Heart left ventricle (tissue), 16 donors: ENCODE measurements around the gene ERC1. TPM values are rescaled to one million over a fixed set of nuclear protein-coding genes. Genes with fewer than 3 reads are reported as not detected.

ENCODE experiments used
- ATAC-seq, 4 donors: fragments of 200-7000 bp; cut with Tn5 transposase; one replicate each; pipeline ENCODE4 v1.9.1; 2020 to 2022; ENCODE audit warnings: moderate library complexity in 4 of 4, mild to moderate bottlenecking in 3 of 4, moderate number of reproducible peaks in 1 of 4
- DNase-seq, 5 donors: peaks; one replicate each; pipeline ENCODE4 v3.0.0-alpha.2; 2020
- H3K27ac ChIP-seq, 12 donors: fragments of 200-600 bp; sonication (generic) in 4 of 12; one replicate each; pipeline versions ENCODE4 v1.5.0 to v1.8.0; 2016 to 2022; ENCODE audit warnings: mild to moderate bottlenecking in 2 of 12
- H3K27me3 ChIP-seq, 9 donors: fragments of 200-600 bp; sonication (generic) in 2 of 9; one replicate each; pipeline versions ENCODE4 v1.5.1 to v1.8.0; 2016 to 2022; ENCODE audit warnings: mild to moderate bottlenecking in 3 of 9
- H3K36me3 ChIP-seq, 9 donors: fragments of 200-600 bp; sonication (generic) in 2 of 9; one replicate each; pipeline versions ENCODE4 v1.5.0 to v1.8.0; 2018 to 2022; ENCODE audit warnings: mild to moderate bottlenecking in 2 of 9
- H3K4me1 ChIP-seq, 12 donors: fragments of 200-600 bp; sonication (generic) in 4 of 12; one replicate each; pipeline versions ENCODE4 v1.5.0 to v1.8.0; 2016 to 2022; ENCODE audit warnings: mild to moderate bottlenecking in 3 of 12
- H3K4me3 ChIP-seq, 12 donors: fragments of 200-600 bp; sonication (generic) in 4 of 12; one replicate each; pipeline versions ENCODE4 v1.5.0 to v1.8.0; 2017 to 2022; ENCODE audit warnings: mild to moderate bottlenecking in 9 of 12, moderate library complexity in 4 of 12
- H3K9me3 ChIP-seq, 12 donors: fragments of 200-600 bp; sonication (generic) in 4 of 12; one replicate each; pipeline versions ENCODE4 v1.5.0 to v1.8.0; 2016 to 2022; ENCODE audit warnings: mild to moderate bottlenecking in 1 of 12
- CTCF ChIP-seq, 12 donors: fragments of 200-600 bp; sonication (generic) in 4 of 12; IDR thresholded peaks; one replicate each; pipeline versions ENCODE4 v1.5.0 to v1.8.0; 2018 to 2022; ENCODE audit warnings: antibody characterized with exemption in 12 of 12, mild to moderate bottlenecking in 5 of 12
- POLR2A ChIP-seq, 2 donors: fragments of 450-650 bp; IDR thresholded peaks; one replicate each; pipeline ENCODE4 v1.6.1; 2017; ENCODE audit warnings: antibody characterized with exemption in 2 of 2, mild to moderate bottlenecking in 2 of 2, moderate library complexity in 2 of 2
- WGBS, 4 donors: extraction: QIAGEN DNeasy Blood & Tissue Kit in 2 of 4; methylation state at CpG; one replicate each; pipeline versions ENCODE4 v1.1.5 to v1.1.7; 2013 to 2018; 5-methylcytosine and 5-hydroxymethylcytosine counted together
- intact Hi-C, 10 donors: fragments of 100-400 bp; cut with DNase I; formaldehyde crosslinking; loops; one replicate each; pipeline versions ENCODE4 v1.11.1 to v1.14.2; 2022
- polyA plus RNA-seq, 2 donors: library from polyadenylated mRNA; stranded (reverse); fragments of 200-250 nt; gene quantifications; one replicate each; pipeline ENCODE4 v1.2.3, GENCODE V29; 2013
- total RNA-seq, 9 donors: library from RNA; depleted of rRNA in 2 of 9; stranded (reverse); fragments of >200 nt in 2 of 9; fragmentation: NEBNext Ultra II Directional in 3 of 9; extraction: Animal tissue kit (Norgen Biotek cat#: 25700) in 3 of 9; gene quantifications; one replicate each; pipeline versions ENCODE4 v1.1.0 to v1.2.4, GENCODE V29; 2016 to 2023
- donor health status: ischemic (EF 13 %, LVEDD 7.1; RV severe dilation, severe dysfunction).
- donor health status: healthy with polysubstance abuse.
- donor health status: DM: no; HTN: yes; CAD: no.
- donor health status: DM: no; HTN: no; CAD: no.
- donor health status: ischemic (EF 25% LVEDD 6.9; RV normal size, moderate dysfunction).
- donor health status: ischemic (EF 25% LVEDD 5.7; RV mildly dilated, moderate dysfunction).
- donor health status: healthy.
- donor health status: DM: yes; HTN: yes; CAD: no.
- donor health status: ischemic (EF 35%, LVEDD 5.7; RV mildly dilated, moderate dysfunction).
- donor health status: nonischemic (EF 11% LVEDD 7.7; RV severe dilation, severe dysfunction).
- donor health status: DM: yes; HTN: yes; CAD: no.
- donor health status: PGD.
- donor health status: ischemic (EF 29% LVEDD 5.4; RV normal size, mild dysfunction).
- donor health status: nonischemic (EF 23%, LVEDD 6.1; RV moderate dilation, normal function).

The ERC1 gene
- total and polyA plus RNA-seq, 11 donors, result 13.5 to 84.0 (median 47.9) TPM

- intact Hi-C loops, result no loop called here
- Histone ChIP-seq H3K4me1 (peaks cover 0 to 7% (median 0%) of the 10 kb centered on the region in 12 donors), H3K9me3 (no peaks in the 10 kb centered on the region), H3K4me3 (no peak overlapping the region), H3K27ac (no peak overlapping the region), H3K36me3 (peaks cover 0 to 34% (median 10%) of the 10 kb centered on the region in 9 donors), H3K27me3 (no peaks in the 10 kb centered on the region)
- TF ChIP-seq POLR2A (IDR thresholded peaks at IDR 0.05) (no peak), CTCF (IDR thresholded peaks at IDR 0.05) (no peak)
- ATAC-seq (no peak), DNase-seq (no peak)
- 88 to 94% (median 91%) methylated on average over 12 of the region's 12 CpGs for WGBS, 4 donors
Measured at GRCh38 chr12:1380171-1380851, 389.3 kb downstream of the ERC1 start.

GRCh38 chr12:1382151-1382550 is 391.1 kb downstream of the ERC1 start:
- no peaks in the 10 kb centered on the region for H3K27me3 ChIP-seq
- H3K9me3 ChIP-seq, result no peaks in the 10 kb centered on the region
- no peak overlapping the region for H3K27ac ChIP-seq
- no peak overlapping the region for H3K4me3 ChIP-seq
- intact Hi-C loops, result no loop called here
- no peak for ATAC-seq
- peaks cover 0 to 7% (median 0%) of the 10 kb centered on the region in 12 donors for H3K4me1 ChIP-seq
- peaks cover 0 to 25% (median 6%) of the 10 kb centered on the region in 9 donors for H3K36me3 ChIP-seq
- TF ChIP-seq CTCF (IDR thresholded peaks at IDR 0.05) (no peak), POLR2A (IDR thresholded peaks at IDR 0.05) (no peak)
- WGBS, 4 donors, result 66 to 87% (median 80%) methylated on average over 6 of the region's 6 CpGs
- DNase-seq, result no peak

GRCh38 chr12:1382826-1383225 is 391.8 kb downstream of the ERC1 start:
- WGBS, 4 donors, result 51 to 80% (median 72%) methylated on average over 4 of the region's 4 CpGs
- ATAC-seq (no peak), DNase-seq (no peak)
- intact Hi-C loops, result no loop called here
- H3K4me3 ChIP-seq, result no peak overlapping the region
- H3K27me3 ChIP-seq, result no peaks in the 10 kb centered on the region
- peaks cover 0 to 20% (median 8%) of the 10 kb centered on the region in 9 donors for H3K36me3 ChIP-seq
- TF ChIP-seq CTCF (IDR thresholded peaks at IDR 0.05) (no peak), POLR2A (IDR thresholded peaks at IDR 0.05) (no peak)
- no peak overlapping the region for H3K27ac ChIP-seq
- H3K4me1 ChIP-seq, result peaks cover 0 to 7% (median 0%) of the 10 kb centered on the region in 12 donors
- no peaks in the 10 kb centered on the region for H3K9me3 ChIP-seq

DNA sequence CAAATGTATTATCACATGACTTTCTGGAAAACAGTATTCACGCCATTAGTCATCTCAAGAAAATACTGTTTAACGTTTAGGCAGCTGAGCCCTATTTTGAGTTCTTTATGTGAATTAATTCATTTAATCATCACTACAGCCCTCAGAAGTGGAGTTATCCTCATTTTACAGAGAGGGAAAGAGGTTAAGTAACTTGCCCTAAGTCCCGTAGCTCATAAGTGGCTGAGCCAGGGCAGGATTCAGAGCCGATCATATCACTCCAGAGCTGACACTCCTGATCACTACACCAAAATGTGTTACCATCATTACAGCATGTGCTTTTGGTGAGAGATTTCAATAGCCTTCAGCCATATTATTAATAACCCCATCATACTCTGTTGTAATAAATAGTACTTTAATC is 392.7 kb downstream of the ERC1 start:
- no peak overlapping the region for H3K4me3 ChIP-seq
- H3K27ac ChIP-seq, result no peak overlapping the region
- 81 to 92% (median 89%) methylated on average over 4 of the region's 4 CpGs for WGBS, 4 donors
- H3K27me3 ChIP-seq, result no peaks in the 10 kb centered on the region
- peaks cover 0 to 7% (median 0%) of the 10 kb centered on the region in 12 donors for H3K4me1 ChIP-seq
- ATAC-seq (no peak), DNase-seq (no peak)
- H3K36me3 ChIP-seq, result peaks cover 0 to 20% (median 8%) of the 10 kb centered on the region in 9 donors
- H3K9me3 ChIP-seq, result no peaks in the 10 kb centered on the region
- TF ChIP-seq CTCF (IDR thresholded peaks at IDR 0.05) (no peak), POLR2A (IDR thresholded peaks at IDR 0.05) (no peak)
- intact Hi-C loops, result no loop called here
